ENCODE results near the gene F2R.
"Not testable (repeated sequence)": the region's sequence is repeated elsewhere in the genome, so short reads cannot be mapped to it uniquely, and the experiment has no call there.

Gene F2R

GRCh38 chr5:76720988-76721569 is 5.2 kb downstream of the F2R start:
- no peak for DNase-seq

GRCh38 chr5:76723266-76723665 is 7.3 kb downstream of the F2R start:
- DNase-seq: no peak

GRCh38 chr5:76723906-76724305 is 8.0 kb downstream of the F2R start:
- DNase-seq: no peak

GRCh38 chr5:76724871-76725270 is 8.9 kb downstream of the F2R start:
- DNase-seq: no peak

- DNase-seq: no peak
Measured at GRCh38 chr5:76728965-76729364, 13.0 kb downstream of the F2R start.

GRCh38 chr5:76729373-76730290 is 13.7 kb downstream of the F2R start:
- no peak for DNase-seq

GRCh38 chr5:76732405-76733048 is 16.6 kb downstream of the F2R start:
- DNase-seq: no peak

GRCh38 chr5:76733049-76733417 is 17.1 kb downstream of the F2R start:
- peak; percentile 43 for DNase-seq

GRCh38 chr5:76735762-76736545 is 20.0 kb downstream of the F2R start:
- no peak for DNase-seq

- no peak for DNase-seq
Measured at GRCh38 chr5:76736679-76737556, 21.0 kb downstream of the F2R start.

GRCh38 chr5:76737846-76738245 is 21.9 kb downstream of the F2R start:
- DNase-seq: no peak

GRCh38 chr5:76741506-76741905 is 25.6 kb downstream of the F2R start:
- not testable (repeated sequence) for DNase-seq

- DNase-seq: no peak
Measured at GRCh38 chr5:76742583-76742982, 26.7 kb downstream of the F2R start.

- no peak for DNase-seq
Measured at GRCh38 chr5:76744632-76745031, 28.7 kb downstream of the F2R start.

- no peak for DNase-seq
Measured at GRCh38 chr5:76745670-76746069, 29.7 kb downstream of the F2R start.

- no peak for DNase-seq
Measured at GRCh38 chr5:76746677-76747076, 30.8 kb downstream of the F2R start.

GRCh38 chr5:76747706-76748105 is 31.8 kb downstream of the F2R start:
- DNase-seq: no peak

GRCh38 chr5:76751291-76751690 is 35.4 kb downstream of the F2R start:
- DNase-seq: no peak

- no peak for DNase-seq
Measured at GRCh38 chr5:76754668-76755078, 38.7 kb downstream of the F2R start.

- DNase-seq: no peak
Measured at GRCh38 chr5:76755779-76756637, 40.1 kb downstream of the F2R start.

- no peak for DNase-seq
Measured at GRCh38 chr5:76757049-76757448, 41.1 kb downstream of the F2R start.
